GDM1 (cell line): Measurements from ENCODE around the gene CDH4.

Experiments
- DNase-seq: peaks from one replicate; lab custom pipeline; 2025; lab: John Stamatoyannopoulos, UW

CDH4 gene

GRCh38 chr20:61736001-61736635 lies 484.1 kb downstream of the CDH4 start:
- DNase-seq: no peak

- no peak for DNase-seq
Observed at GRCh38 chr20:61736751-61737310, 484.8 kb downstream of the CDH4 start.

- DNase-seq: no peak
Observed at GRCh38 chr20:61737346-61737745, 485.3 kb downstream of the CDH4 start.

- DNase-seq: no peak
Observed at GRCh38 chr20:61737812-61738443, 485.9 kb downstream of the CDH4 start.

- no peak for DNase-seq
Observed at GRCh38 chr20:61738601-61739069, 486.6 kb downstream of the CDH4 start.

- no peak for DNase-seq
Observed at GRCh38 chr20:61739086-61739831, 487.2 kb downstream of the CDH4 start.

GRCh38 chr20:61739832-61740118 lies 487.7 kb downstream of the CDH4 start:
- no peak for DNase-seq

- no peak for DNase-seq
Observed at GRCh38 chr20:61742097-61742825, 490.2 kb downstream of the CDH4 start.

GRCh38 chr20:61743606-61744005 lies 491.5 kb downstream of the CDH4 start:
- no peak for DNase-seq

GRCh38 chr20:61744691-61745396 lies 492.8 kb downstream of the CDH4 start:
- no peak for DNase-seq

- no peak for DNase-seq
Observed at GRCh38 chr20:61745397-61746146, 493.5 kb downstream of the CDH4 start.

GRCh38 chr20:61746147-61746646 lies 494.1 kb downstream of the CDH4 start:
- DNase-seq: no peak

- no peak for DNase-seq
Observed at GRCh38 chr20:61746781-61747180, 494.7 kb downstream of the CDH4 start.

GRCh38 chr20:61748376-61748775 lies 496.3 kb downstream of the CDH4 start:
- DNase-seq: no peak

GRCh38 chr20:61749406-61750075 lies 497.5 kb downstream of the CDH4 start:
- DNase-seq: no peak

GRCh38 chr20:61750093-61750492 lies 498.0 kb downstream of the CDH4 start:
- no peak for DNase-seq

GRCh38 chr20:61752576-61752975 lies 500.5 kb downstream of the CDH4 start:
- no peak for DNase-seq

GRCh38 chr20:61753316-61753942 lies 501.4 kb downstream of the CDH4 start:
- no peak for DNase-seq
